H9 (cell line): Measurements from ENCODE around the gene KIAA0753. TPM values are rescaled to one million over a fixed set of nuclear protein-coding genes. Genes with fewer than 3 reads are reported as not detected.
A peak's percentile ranks its signal among the peaks of the same experiment; 100 is the strongest.

ENCODE experiments used
- DNase-seq: peaks from one replicate; pipeline ENCODE4 v3.0.0-alpha.2; 2017
- H2AFZ ChIP-seq: one replicate; pipeline ENCODE4 v1.6.1; 2013; ENCODE audit warnings: mild to moderate bottlenecking, low read length, control low read depth, moderate library complexity
- H2AK5ac ChIP-seq: 2 replicates; pipeline ENCODE4 v1.6.1; 2013; ENCODE audit warnings: low read length, control low read depth, mixed read lengths; ENCODE audit not compliant: insufficient read length
- H2BK120ac ChIP-seq: one replicate; pipeline ENCODE4 v1.6.1; 2013; ENCODE audit warnings: low read depth, mild to moderate bottlenecking, low read length, control low read depth, inconsistent platforms; ENCODE audit not compliant: poor library complexity, severe bottlenecking
- H2BK12ac ChIP-seq: 2 replicates; pipeline ENCODE4 v1.6.1; 2013; ENCODE audit warnings: low read length, control low read depth, mixed read lengths, low read depth; ENCODE audit not compliant: insufficient read length
- H2BK15ac ChIP-seq: 2 replicates; pipeline ENCODE4 v1.6.1; 2013; ENCODE audit warnings: low read depth, low read length, control low read depth
- H2BK20ac ChIP-seq: one replicate; pipeline ENCODE4 v1.6.1; 2013; ENCODE audit warnings: low read depth, mild to moderate bottlenecking, low read length, control low read depth, inconsistent platforms; ENCODE audit not compliant: poor library complexity, severe bottlenecking
- H2BK5ac ChIP-seq: 2 replicates; pipeline ENCODE4 v1.6.1; 2013; ENCODE audit warnings: low read length, control low read depth, mixed read lengths; ENCODE audit not compliant: insufficient read length
- H3K14ac ChIP-seq: 2 replicates; pipeline ENCODE4 v1.6.1; 2013; ENCODE audit warnings: low read length, control low read depth; ENCODE audit not compliant: insufficient read depth
- H3K18ac ChIP-seq: 2 replicates; pipeline ENCODE4 v1.6.1; 2013; ENCODE audit warnings: low read depth, mild to moderate bottlenecking, mixed read lengths, low read length, control low read depth; ENCODE audit not compliant: insufficient read length
- H3K23ac ChIP-seq: 2 replicates; pipeline ENCODE4 v1.6.1; 2013; ENCODE audit warnings: low read length, control low read depth, mixed read lengths, low read depth; ENCODE audit not compliant: insufficient read length
- H3K23me2 ChIP-seq: 2 replicates; pipeline ENCODE4 v1.6.1; 2013; ENCODE audit warnings: low read depth, mild to moderate bottlenecking, mixed read lengths, low read length, control low read depth; ENCODE audit not compliant: insufficient read length, poor library complexity, severe bottlenecking
- H3K27ac ChIP-seq: 2 replicates; pipeline ENCODE4 v1.5.1; 2013; ENCODE audit warnings: low read length, control low read depth, mixed read lengths, low read depth; ENCODE audit not compliant: insufficient read length
- H3K27me3 ChIP-seq: 2 replicates; pipeline ENCODE4 v1.6.1; 2013; ENCODE audit warnings: low read length, control low read depth, inconsistent platforms; ENCODE audit not compliant: insufficient read depth
- H3K4ac ChIP-seq: 2 replicates; pipeline ENCODE4 v1.6.1; 2013; ENCODE audit warnings: low read depth, mild to moderate bottlenecking, control low read depth, inconsistent platforms, low read length, moderate library complexity
- H3K4me1 ChIP-seq: 2 replicates; pipeline ENCODE4 v1.6.1; 2013; ENCODE audit warnings: low read length, control low read depth, inconsistent platforms; ENCODE audit not compliant: insufficient read depth
- H3K4me2 ChIP-seq: 2 replicates; pipeline ENCODE4 v1.6.1; 2013; ENCODE audit warnings: low read length, control low read depth, mixed read lengths; ENCODE audit not compliant: insufficient read length, insufficient read depth
- H3K56ac ChIP-seq: 2 replicates; pipeline ENCODE4 v1.6.1; 2013; ENCODE audit warnings: low read depth, mild to moderate bottlenecking, mixed read lengths, low read length, control low read depth; ENCODE audit not compliant: insufficient read length
- H3K79me1 ChIP-seq: 2 replicates; pipeline ENCODE4 v1.6.1; 2013; ENCODE audit warnings: low read depth, mild to moderate bottlenecking, moderate library complexity, low read length, control low read depth, inconsistent platforms; ENCODE audit not compliant: insufficient read depth, poor library complexity, severe bottlenecking
- H3K79me2 ChIP-seq: 2 replicates; pipeline ENCODE4 v1.6.1; 2013; ENCODE audit warnings: low read length, control low read depth, inconsistent platforms; ENCODE audit not compliant: insufficient read depth
- H3K9ac ChIP-seq: 2 replicates; pipeline ENCODE4 v1.6.1; 2013; ENCODE audit warnings: low read length, control low read depth, mixed read lengths; ENCODE audit not compliant: insufficient read length; ENCODE audit errors: extremely low read depth
- H3K9me3 ChIP-seq: one replicate; pipeline ENCODE4 v1.6.1; 2013; ENCODE audit warnings: low read depth, low read length, inconsistent platforms; ENCODE audit not compliant: control insufficient read depth
- H3T11ph ChIP-seq: one replicate; pipeline ENCODE4 v1.6.1; 2013; ENCODE audit warnings: mild to moderate bottlenecking, low read length, control low read depth, inconsistent platforms
- H4K20me1 ChIP-seq: one replicate; pipeline ENCODE4 v1.6.1; 2013; ENCODE audit not compliant: control insufficient read depth, insufficient read length, insufficient read depth
- H4K5ac ChIP-seq: 2 replicates; pipeline ENCODE4 v1.6.1; 2013; ENCODE audit warnings: low read depth, mild to moderate bottlenecking, mixed read lengths, low read length, control low read depth; ENCODE audit not compliant: insufficient read length
- H4K8ac ChIP-seq: replicated peaks from 2 replicates; pipeline ENCODE4 v1.6.1; 2013; ENCODE audit warnings: low read length, control low read depth, mixed read lengths, low read depth; ENCODE audit not compliant: insufficient read length
- H4K91ac ChIP-seq: 2 replicates; pipeline ENCODE4 v1.6.1; 2013; ENCODE audit warnings: low read depth, mild to moderate bottlenecking, moderate library complexity, mixed read lengths, low read length, control low read depth; ENCODE audit not compliant: insufficient read length
- H3K27ac Mint-ChIP-seq, 3 experiments: 2 replicates in 2 of 3; 3 replicates in 1 of 3; pipeline ENCODE4 v1.8.0; 2020 to 2021; ENCODE audit warnings: mixed read lengths in 3 of 3, mild to moderate bottlenecking in 1 of 3, moderate library complexity in 1 of 3
- H3K27me3 Mint-ChIP-seq: 2 replicates; pipeline ENCODE4 v1.8.0; 2021; ENCODE audit warnings: low read depth, mild to moderate bottlenecking, moderate library complexity, mixed read lengths
- H3K36me3 Mint-ChIP-seq, 3 experiments: 2 replicates in 2 of 3; 3 replicates in 1 of 3; pipeline ENCODE4 v1.8.0; 2020 to 2021; ENCODE audit warnings: low read depth in 3 of 3, mixed read lengths in 3 of 3; ENCODE audit not compliant: insufficient read depth in 1 of 3
- H3K4me1 Mint-ChIP-seq, 2 experiments: 2 replicates each; pipeline ENCODE4 v1.8.0; 2020; ENCODE audit warnings: mixed read lengths in 2 of 2
- H3K4me3 Mint-ChIP-seq, 2 experiments: 2 replicates in 1 of 2; 3 replicates in 1 of 2; pipeline ENCODE4 v1.8.0; 2020 to 2021; ENCODE audit warnings: mild to moderate bottlenecking in 2 of 2, mixed read lengths in 2 of 2, moderate library complexity in 1 of 2
- H3K9me3 Mint-ChIP-seq, 2 experiments: 2 replicates in 1 of 2; 3 replicates in 1 of 2; pipeline ENCODE4 v1.8.0; 2020; ENCODE audit warnings: mild to moderate bottlenecking in 2 of 2, mixed read lengths in 2 of 2, moderate library complexity in 1 of 2
- WGBS: extraction: QIAGEN DNeasy Blood & Tissue Kit; methylation state at CpG from one replicate; pipeline ENCODE4 v1.1.7; 2013; ENCODE audit warnings: missing lambda C conversion rate, low lambda C conversion rate, mixed read lengths; ENCODE audit not compliant: insufficient read length; ENCODE audit errors: extremely low coverage; 5-methylcytosine and 5-hydroxymethylcytosine counted together
- total RNA-seq: library from RNA; stranded (reverse); gene quantifications from 2 replicates; pipeline ENCODE4 v1.2.1, GENCODE V29; 2021
- TF ChIP-seq, protein P1 (sequence below): fragments of 200-600 bp; sonication (generic); conservative IDR thresholded peaks from 3 replicates; pipeline ENCODE4 v1.8.0; 2021; ENCODE audit warnings: antibody characterized with exemption, mild to moderate bottlenecking

KIAA0753 gene
- total RNA-seq, 1 experiment from 2014 or later: 37.2 TPM

DNA sequence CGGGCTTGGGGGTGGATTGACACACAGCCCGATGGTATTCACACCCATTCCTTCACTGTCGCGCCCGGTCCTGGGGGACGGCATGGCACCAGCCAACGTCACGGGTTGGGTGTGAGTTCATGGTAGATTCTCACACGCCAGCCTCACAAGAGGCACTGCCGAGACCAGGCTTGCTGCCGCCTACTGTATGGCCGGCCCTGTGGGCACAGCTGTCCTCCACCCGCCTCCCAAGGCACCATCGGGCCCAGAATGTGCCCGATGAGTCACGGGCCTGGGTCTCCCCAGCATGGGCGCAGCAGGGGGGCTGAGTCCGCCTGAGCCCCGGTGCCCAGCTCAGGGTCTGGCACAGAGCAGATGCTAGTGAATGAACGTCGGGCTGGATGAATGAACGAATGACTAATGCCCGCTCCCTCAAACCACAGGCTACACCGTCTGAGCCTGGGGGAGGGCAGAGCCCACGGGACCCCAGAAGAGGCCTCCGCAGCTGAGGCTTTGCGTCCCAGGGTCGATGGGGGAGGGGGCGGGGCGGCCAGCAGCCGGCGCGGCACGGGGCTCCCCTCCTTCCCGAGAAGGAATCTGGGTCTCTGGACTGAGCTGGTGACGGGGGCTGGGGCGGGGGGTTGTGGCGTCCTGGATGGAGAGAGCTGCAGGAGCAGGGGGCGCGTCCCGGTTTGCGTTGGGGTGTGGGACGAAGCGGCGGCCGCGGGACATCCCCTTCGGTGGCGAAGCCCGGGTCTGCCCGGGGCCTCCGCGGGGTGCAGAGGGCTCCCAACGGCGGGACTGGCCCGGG is 85.0 kb downstream of the KIAA0753 start:
- Mint-ChIP-seq H3K9me3 (no peaks in the 10 kb centered on the region; a peak in 1 of 5 replicates), H3K27me3 (peaks cover 72% of the 10 kb centered on the region), H3K27ac (no peak overlapping the region), H3K4me1 (peaks cover 27 to 38% of the 10 kb centered on the region in 2 experiments), H3K36me3 (no peaks in the 10 kb centered on the region; a peak in 1 of 7 replicates), H3K4me3 (peak overlapping the region; percentile 61 to 84)
- peak; percentile 66 for DNase-seq
- H3K9me3 ChIP-seq: no peaks in the 10 kb centered on the region
- no peak overlapping the region for H4K8ac ChIP-seq
- no peak overlapping the region for H3K27ac ChIP-seq
- no peak overlapping the region for H3T11ph ChIP-seq
- H2AK5ac ChIP-seq: no peak overlapping the region
- H3K27me3 ChIP-seq: peaks cover 21% of the 10 kb centered on the region
- H2BK20ac ChIP-seq: no peak overlapping the region
- H3K79me1 ChIP-seq: no peaks in the 10 kb centered on the region
- H4K91ac ChIP-seq: no peak overlapping the region
- peaks cover 8% of the 10 kb centered on the region for H3K23me2 ChIP-seq
- H3K4me1 ChIP-seq: no peaks in the 10 kb centered on the region
- H3K14ac ChIP-seq: no peak overlapping the region; the same call in 1 of the 2 replicates
- no peak overlapping the region for H2BK12ac ChIP-seq
- no peak overlapping the region for H2BK120ac ChIP-seq
- peak overlapping the region; percentile 57 for H3K4me2 ChIP-seq
- no peak overlapping the region for H2BK15ac ChIP-seq
- TF ChIP-seq, protein P1, sequence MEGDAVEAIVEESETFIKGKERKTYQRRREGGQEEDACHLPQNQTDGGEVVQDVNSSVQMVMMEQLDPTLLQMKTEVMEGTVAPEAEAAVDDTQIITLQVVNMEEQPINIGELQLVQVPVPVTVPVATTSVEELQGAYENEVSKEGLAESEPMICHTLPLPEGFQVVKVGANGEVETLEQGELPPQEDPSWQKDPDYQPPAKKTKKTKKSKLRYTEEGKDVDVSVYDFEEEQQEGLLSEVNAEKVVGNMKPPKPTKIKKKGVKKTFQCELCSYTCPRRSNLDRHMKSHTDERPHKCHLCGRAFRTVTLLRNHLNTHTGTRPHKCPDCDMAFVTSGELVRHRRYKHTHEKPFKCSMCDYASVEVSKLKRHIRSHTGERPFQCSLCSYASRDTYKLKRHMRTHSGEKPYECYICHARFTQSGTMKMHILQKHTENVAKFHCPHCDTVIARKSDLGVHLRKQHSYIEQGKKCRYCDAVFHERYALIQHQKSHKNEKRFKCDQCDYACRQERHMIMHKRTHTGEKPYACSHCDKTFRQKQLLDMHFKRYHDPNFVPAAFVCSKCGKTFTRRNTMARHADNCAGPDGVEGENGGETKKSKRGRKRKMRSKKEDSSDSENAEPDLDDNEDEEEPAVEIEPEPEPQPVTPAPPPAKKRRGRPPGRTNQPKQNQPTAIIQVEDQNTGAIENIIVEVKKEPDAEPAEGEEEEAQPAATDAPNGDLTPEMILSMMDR: no peak
- no peak overlapping the region for H3K18ac ChIP-seq
- no CpG with 5 or more reads among the region's 56 CpGs for WGBS
- no peak overlapping the region for H3K56ac ChIP-seq
- no peak overlapping the region for H2AFZ ChIP-seq
- no peak overlapping the region for H4K5ac ChIP-seq
- no peak overlapping the region for H2BK5ac ChIP-seq
- no peak overlapping the region for H3K9ac ChIP-seq
- no peaks in the 10 kb centered on the region for H4K20me1 ChIP-seq
- H3K23ac ChIP-seq: no peak overlapping the region
- no peaks in the 10 kb centered on the region for H3K79me2 ChIP-seq
- no peak overlapping the region for H3K4ac ChIP-seq
